ENCODE measurements around the gene GALNT3.

DNA sequence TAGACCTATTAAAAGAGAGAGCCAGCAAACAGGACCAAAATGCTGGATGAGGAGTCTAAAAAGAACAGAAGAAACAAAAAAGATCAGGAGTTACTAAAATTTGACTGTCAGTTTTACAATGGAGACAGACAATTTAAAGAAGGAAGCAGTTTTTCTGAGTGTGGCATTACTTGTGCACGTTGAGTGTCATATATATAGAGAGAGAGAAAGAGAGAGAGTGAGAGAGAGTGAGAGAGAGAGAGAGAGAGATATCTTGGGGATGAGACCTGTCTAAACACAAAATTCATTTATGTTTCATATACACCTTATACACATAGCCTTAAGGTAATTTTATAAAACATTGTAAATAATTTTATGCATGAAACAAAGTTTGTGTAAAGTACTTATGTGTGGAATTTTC, 2.1 kb upstream of the GALNT3 start:
- TF ChIP-seq DACH1 (IDR thresholded peaks at IDR 0.05; ENCODE audit: partially characterized antibody) (no peak), MCM7 (IDR thresholded peaks at IDR 0.05) (no peak)
